HepG2 (cell line): Measurements from ENCODE around the gene NACC2. TPM values are rescaled to one million over a fixed set of nuclear protein-coding genes. Genes with fewer than 3 reads are reported as not detected.

Experiments used
- ATAC-seq: fragments of 200-7000 bp; cut with Tn5 transposase; 3 replicates; pipeline ENCODE4 v1.9.1; 2020; ENCODE audit warnings: mild to moderate bottlenecking, moderate library complexity
- BruUV-seq: library from RNA; stranded (reverse); fragments of 400-500 nt; replicated peaks from 2 replicates; lab custom pipeline; 2021; lab: Mats Ljungman, UMichigan
- CTCF ChIA-PET: fragments of 300-600 bp; formaldehyde crosslinking; extraction: SDS; loops from one replicate; lab custom pipeline; 2021; ENCODE audit warnings: low total read pairs, inconsistent platforms, low intra/inter-chr PET ratio; lab: Yijun Ruan, JAX
- POLR2A ChIA-PET: fragments of 350-600 bp; sonication (Branson Sonifier 250); formaldehyde crosslinking; loops from one replicate; lab custom pipeline; 2020; ENCODE audit warnings: antibody characterized with exemption, inconsistent platforms; lab: Yijun Ruan, JAX
- DNase-seq: peaks from one replicate; pipeline ENCODE4 v3.0.0-alpha.2; 2015; ENCODE audit warnings: low spot score
- FAIRE-seq: peaks from 3 replicates; lab custom pipeline; 2011; peaks lifted over from hg19 to GRCh38; lab: Jason Lieb, UNC
- H2AFZ ChIP-seq: one replicate; pipeline ENCODE4 v1.6.1; 2011; ENCODE audit warnings: low read length, inconsistent platforms
- H3K27ac ChIP-seq: fragments of 300-600 bp; 3 replicates; pipeline ENCODE4 v1.8.0; 2011; ENCODE audit warnings: mixed run types, mild to moderate bottlenecking, mixed read lengths, low read length, inconsistent platforms; ENCODE audit not compliant: insufficient read depth; ENCODE audit errors: extremely low read length
- H3K27me3 ChIP-seq, 2 experiments: fragments of 200-600 bp in 1 of 2; 2 replicates in 1 of 2; 3 replicates in 1 of 2; pipeline versions ENCODE4 v1.6.0 to v1.8.0; 2011; ENCODE audit warnings: low read length in 2 of 2, mild to moderate bottlenecking in 2 of 2, moderate library complexity in 2 of 2, inconsistent platforms in 1 of 2; ENCODE audit not compliant: insufficient read depth in 2 of 2, control insufficient read depth in 1 of 2
- H3K36me3 ChIP-seq, 2 experiments: fragments of 200-600 bp in 1 of 2; replicated peaks in 1 of 2; 2 replicates in 1 of 2; 3 replicates in 1 of 2; pipeline versions ENCODE4 v1.5.1 to v1.8.0; 2011; ENCODE audit warnings: low read length in 2 of 2, inconsistent platforms in 1 of 2; ENCODE audit not compliant: insufficient read depth in 2 of 2, control insufficient read depth in 1 of 2
- H3K4me1 ChIP-seq: 2 replicates; pipeline ENCODE4 v1.5.1; 2012; ENCODE audit warnings: low read length, inconsistent platforms; ENCODE audit not compliant: insufficient read depth
- H3K4me2 ChIP-seq: 2 replicates; pipeline ENCODE4 v1.6.0; 2011; ENCODE audit warnings: low read depth, low read length, inconsistent platforms
- H3K4me3 ChIP-seq, 3 experiments: fragments of 200-600 bp in 1 of 3; sonication (generic), shearing (Covaris generic) in 1 of 3; replicated peaks in 1 of 3; 2 replicates each; pipeline ENCODE4 v1.5.1; 2011 to 2016; ENCODE audit warnings: low read length in 3 of 3, inconsistent platforms in 2 of 3, low read depth in 2 of 3, mild to moderate bottlenecking in 2 of 3, control low read depth in 1 of 3, mixed read lengths in 1 of 3; ENCODE audit not compliant: insufficient read depth in 1 of 3
- H3K79me2 ChIP-seq: one replicate; pipeline ENCODE4 v1.6.1; 2011; ENCODE audit warnings: low read length, inconsistent platforms; ENCODE audit not compliant: insufficient read depth
- H3K9ac ChIP-seq: 2 replicates; pipeline ENCODE4 v1.6.0; 2011; ENCODE audit warnings: mild to moderate bottlenecking, low read depth, low read length, inconsistent platforms; ENCODE audit not compliant: insufficient read depth
- H3K9me3 ChIP-seq: 2 replicates; pipeline ENCODE4 v1.5.1; 2012; ENCODE audit warnings: mild to moderate bottlenecking, low read length
- H4K20me1 ChIP-seq: 2 replicates; pipeline ENCODE4 v1.6.0; 2011; ENCODE audit warnings: inconsistent platforms, mild to moderate bottlenecking, low read length, moderate library complexity; ENCODE audit not compliant: insufficient read depth
- CHCHD3 ChIP-seq: sonication (generic); formaldehyde crosslinking; IDR thresholded peaks from 2 replicates; pipeline ENCODE4 v1.8.0; 2022; ENCODE audit warnings: mild to moderate bottlenecking, missing genetic modification reagents, moderate library complexity
- NFE2L2 ChIP-seq: fragments of 150-350 bp; IDR thresholded peaks from 2 replicates; pipeline ENCODE4 v1.6.1; 2014; ENCODE audit warnings: low read length
- PCBP1 ChIP-seq: fragments of 200-400 bp; formaldehyde crosslinking; IDR thresholded peaks from 2 replicates; pipeline ENCODE4 v1.6.1; 2017; ENCODE audit warnings: mild to moderate bottlenecking, low read depth, low read length, borderline replicate concordance
- PHF20 ChIP-seq: sonication (generic); formaldehyde crosslinking; IDR thresholded peaks from 2 replicates; pipeline ENCODE4 v1.5.0; 2020; ENCODE audit warnings: mild to moderate bottlenecking, missing genetic modification reagents
- RBAK ChIP-seq: sonication (generic); formaldehyde crosslinking; IDR thresholded peaks from 2 replicates; pipeline ENCODE4 v1.5.1; 2020; ENCODE audit warnings: mild to moderate bottlenecking, missing genetic modification reagents
- SAP130 ChIP-seq: IDR thresholded peaks from 2 replicates; pipeline ENCODE4 v1.6.1; 2016; ENCODE audit warnings: low read depth
- SNAI1 ChIP-seq: sonication (generic); formaldehyde crosslinking; IDR thresholded peaks from 2 replicates; pipeline ENCODE4 v1.5.0; 2020; ENCODE audit warnings: mild to moderate bottlenecking, missing genetic modification reagents, borderline replicate concordance
- ZNF326 ChIP-seq: sonication (generic); formaldehyde crosslinking; IDR thresholded peaks from 2 replicates; pipeline ENCODE4 v1.4.0; 2020; ENCODE audit warnings: missing genetic modification reagents, borderline replicate concordance
- ZNF589 ChIP-seq: sonication (generic); formaldehyde crosslinking; conservative IDR thresholded peaks from 2 replicates; pipeline ENCODE4 v1.8.0; 2022; ENCODE audit warnings: mild to moderate bottlenecking, moderate library complexity, missing genetic modification reagents
- ZNF7 ChIP-seq: IDR thresholded peaks from 2 replicates; pipeline ENCODE4 v1.6.1; 2016; ENCODE audit warnings: missing biosample characterization, missing genetic modification reagents
- WGBS: methylation state at CpG from one replicate; pipeline ENCODE4 v1.1.6; 2017; ENCODE audit warnings: low lambda C conversion rate; 5-methylcytosine and 5-hydroxymethylcytosine counted together
- in situ Hi-C: cut with HindIII; loops from 2 replicates; pipeline ENCODE4 v1.10.0; 2017; ENCODE audit warnings: low pct_unique_long_range_greater_than_20kb; ENCODE audit not compliant: extremely low pct_ligation_motif_present
- intact Hi-C: fragments of 100-400 bp; cut with micrococcal nuclease; formaldehyde crosslinking; loops from one replicate; pipeline ENCODE4 v1.10.0; 2022; ENCODE audit not compliant: unreplicated experiment
- polyA plus RNA-seq, 8 experiments: library from polyadenylated mRNA; depleted of rRNA in 3 of 8; stranded (reverse) in 7 of 8; unstranded in 1 of 8; fragments of >200 nt; fragmentation: Illumina TruSeq in 4 of 8; extraction: Trizol in 4 of 8; gene quantifications; 2 replicates each; pipeline versions ENCODE4 v1.2.1 to v1.2.3, GENCODE V29; 2011 to 2016; ENCODE audit warnings: low read depth in 4 of 8, missing spikeins in 1 of 8, mixed read lengths in 1 of 8; ENCODE audit not compliant: insufficient read depth in 1 of 8
- total RNA-seq, 5 experiments: library from RNA; depleted of rRNA; stranded (reverse); fragments of >200 nt; fragmentation: Illumina TruSeq; extraction: Trizol; gene quantifications; 2 replicates each; pipeline ENCODE4 v1.2.3, GENCODE V29; 2016; ENCODE audit warnings: low read depth in 1 of 5
- TF ChIP-seq, protein P1 (sequence below): IDR thresholded peaks from 2 replicates; pipeline ENCODE4 v1.6.1; 2016; ENCODE audit warnings: missing compliant biosample characterization, missing genetic modification reagents, borderline replicate concordance
- TF ChIP-seq, protein P2 (sequence below): sonication (generic); formaldehyde crosslinking; IDR thresholded peaks from 2 replicates; pipeline ENCODE4 v1.8.0; 2022; ENCODE audit warnings: mild to moderate bottlenecking, missing genetic modification reagents, moderate library complexity
- TF ChIP-seq, protein P3 (sequence below): sonication (generic); formaldehyde crosslinking; IDR thresholded peaks from 2 replicates; pipeline ENCODE4 v1.4.0; 2020; ENCODE audit warnings: mild to moderate bottlenecking, missing genetic modification reagents
- TF ChIP-seq, protein P4 (sequence below): sonication (generic); formaldehyde crosslinking; IDR thresholded peaks from 2 replicates; pipeline ENCODE4 v1.4.0; 2020; ENCODE audit warnings: missing genetic modification reagents

The NACC2 gene
- total and polyA plus RNA-seq, 2 of the 13 experiments (the other 11 are each of a cell fraction or from before 2014, with no cell fraction given) = 5.9 to 12.3 TPM

DNA sequence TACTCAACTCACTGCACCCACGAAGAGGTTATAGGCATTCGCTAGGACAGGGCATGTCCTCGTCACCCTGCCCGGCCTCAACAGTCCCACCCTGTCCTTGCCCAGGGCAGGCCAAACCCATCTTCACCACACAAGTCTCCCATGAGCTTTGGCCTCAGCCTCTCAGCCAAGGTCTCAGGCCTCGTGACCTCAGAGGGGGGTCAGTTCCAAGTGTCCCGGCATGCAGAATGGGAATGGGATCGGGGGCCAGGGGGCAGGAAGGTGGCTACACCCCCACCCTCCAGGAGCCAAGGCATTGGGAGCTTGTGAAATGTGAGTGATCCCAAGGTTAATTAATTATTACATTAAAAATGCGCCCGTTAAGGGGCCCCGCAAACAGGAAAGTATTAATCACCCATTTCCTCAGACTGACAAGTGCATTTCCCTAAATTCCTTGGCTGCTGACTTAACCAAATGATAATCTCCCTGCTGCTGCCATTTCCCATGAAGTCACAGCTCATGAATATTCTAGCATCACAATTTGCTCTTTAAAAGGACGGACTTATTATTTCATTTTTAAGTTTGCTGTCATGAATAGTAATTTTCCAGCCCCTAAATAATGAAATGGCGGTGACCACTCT lies 125.9 kb downstream of the NACC2 start:
- ATAC-seq = no peak
- Histone ChIP-seq H3K4me3 (no peak overlapping the region), H3K27ac (no peak overlapping the region), H3K36me3 (no peaks in the 10 kb centered on the region), H3K9me3 (no peaks in the 10 kb centered on the region), H3K9ac (no peak overlapping the region), H3K4me1 (no peaks in the 10 kb centered on the region), H3K27me3 (peaks cover 7 to 33% of the 10 kb centered on the region in 2 experiments; a peak in 3 of 5 replicates), H4K20me1 (peaks cover 10% of the 10 kb centered on the region; the same call in 1 of the 2 replicates), H3K79me2 (no peaks in the 10 kb centered on the region), H3K4me2 (no peak overlapping the region), H2AFZ (no peak overlapping the region)
- no peak for FAIRE-seq
- BruUV-seq = no TSS peak
- DNase-seq = no peak
- TF ChIP-seq ZNF7 (CRISPR knock-in tag) = no peak
- no peak for TF ChIP-seq CHCHD3 (CRISPR knock-in tag)
- POLR2A ChIA-PET = no interaction called here
- CTCF ChIA-PET = interaction anchor here (2.3 kb wide), 1 partner anchor 153 kb away, joined by 7 read pairs; no protein-coding TSS in a partner anchor
- intact Hi-C loops = no loop called here
- 29% methylated on average over 11 of the region's 12 CpGs for WGBS
- in situ Hi-C loops = loop anchor here (10.0 kb wide), 1 partner anchor 136 kb away; no protein-coding TSS in a partner anchor

DNA sequence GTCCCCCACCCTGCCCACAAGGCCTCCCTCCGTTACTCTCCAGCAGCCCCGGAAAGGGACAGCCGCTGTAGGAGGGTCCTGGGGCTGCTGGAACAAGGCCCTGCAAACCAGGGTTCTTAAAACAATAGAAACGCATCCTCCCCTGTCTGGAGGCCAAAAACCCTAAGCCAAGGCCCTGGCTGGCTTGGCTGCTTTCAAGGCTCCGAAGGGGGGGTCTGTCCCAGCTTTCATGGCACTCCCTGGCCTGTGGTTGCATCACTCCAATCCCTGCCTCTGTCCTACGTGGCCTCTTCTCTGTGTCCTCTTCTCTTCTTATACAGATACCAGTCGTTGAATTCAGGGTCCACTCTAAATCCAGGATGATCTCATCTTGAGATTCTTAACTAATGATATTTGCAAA lies 126.5 kb downstream of the NACC2 start:
- ATAC-seq (no peak), DNase-seq (no peak), FAIRE-seq (no peak)
- WGBS = 31% methylated on average over 6 of the region's 7 CpGs
- Histone ChIP-seq H3K4me2 (no peak overlapping the region), H2AFZ (no peak overlapping the region), H3K4me3 (no peak overlapping the region), H3K9me3 (no peaks in the 10 kb centered on the region), H3K36me3 (no peaks in the 10 kb centered on the region), H3K27ac (no peak overlapping the region), H4K20me1 (peaks cover 10% of the 10 kb centered on the region; the same call in 1 of the 2 replicates), H3K79me2 (no peaks in the 10 kb centered on the region), H3K4me1 (no peaks in the 10 kb centered on the region), H3K27me3 (peaks cover 7 to 33% of the 10 kb centered on the region in 2 experiments; a peak in 3 of 5 replicates), H3K9ac (no peak overlapping the region)
- ChIA-PET CTCF (interaction anchor here (2.3 to 2.6 kb wide), 2 partner anchors 154 kb away, joined by 7 to 40 read pairs; no protein-coding TSS in a partner anchor), POLR2A (no interaction called here)
- intact Hi-C loops (no loop called here), in situ Hi-C loops (loop anchor here (10.0 kb wide), 1 partner anchor 136 kb away; no protein-coding TSS in a partner anchor)
- BruUV-seq = no TSS peak
- TF ChIP-seq NFE2L2 (no peak), PHF20 (CRISPR knock-in tag) (no peak), ZNF589 (no peak), PCBP1 (no peak), SAP130 (CRISPR knock-in tag) (no peak), SNAI1 (CRISPR knock-in tag) (no peak), RBAK (CRISPR knock-in tag) (no peak), ZNF326 (no peak)
- TF ChIP-seq, protein P1, sequence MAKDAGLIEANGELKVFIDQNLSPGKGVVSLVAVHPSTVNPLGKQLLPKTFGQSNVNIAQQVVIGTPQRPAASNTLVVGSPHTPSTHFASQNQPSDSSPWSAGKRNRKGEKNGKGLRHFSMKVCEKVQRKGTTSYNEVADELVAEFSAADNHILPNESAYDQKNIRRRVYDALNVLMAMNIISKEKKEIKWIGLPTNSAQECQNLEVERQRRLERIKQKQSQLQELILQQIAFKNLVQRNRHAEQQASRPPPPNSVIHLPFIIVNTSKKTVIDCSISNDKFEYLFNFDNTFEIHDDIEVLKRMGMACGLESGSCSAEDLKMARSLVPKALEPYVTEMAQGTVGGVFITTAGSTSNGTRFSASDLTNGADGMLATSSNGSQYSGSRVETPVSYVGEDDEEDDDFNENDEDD (CRISPR knock-in tag) = no peak
- TF ChIP-seq, protein P2, sequence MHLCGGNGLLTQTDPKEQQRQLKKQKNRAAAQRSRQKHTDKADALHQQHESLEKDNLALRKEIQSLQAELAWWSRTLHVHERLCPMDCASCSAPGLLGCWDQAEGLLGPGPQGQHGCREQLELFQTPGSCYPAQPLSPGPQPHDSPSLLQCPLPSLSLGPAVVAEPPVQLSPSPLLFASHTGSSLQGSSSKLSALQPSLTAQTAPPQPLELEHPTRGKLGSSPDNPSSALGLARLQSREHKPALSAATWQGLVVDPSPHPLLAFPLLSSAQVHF (CRISPR knock-in tag) = no peak
- TF ChIP-seq, protein P3, sequence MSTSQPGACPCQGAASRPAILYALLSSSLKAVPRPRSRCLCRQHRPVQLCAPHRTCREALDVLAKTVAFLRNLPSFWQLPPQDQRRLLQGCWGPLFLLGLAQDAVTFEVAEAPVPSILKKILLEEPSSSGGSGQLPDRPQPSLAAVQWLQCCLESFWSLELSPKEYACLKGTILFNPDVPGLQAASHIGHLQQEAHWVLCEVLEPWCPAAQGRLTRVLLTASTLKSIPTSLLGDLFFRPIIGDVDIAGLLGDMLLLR (CRISPR knock-in tag) = no peak
- TF ChIP-seq, protein P4, sequence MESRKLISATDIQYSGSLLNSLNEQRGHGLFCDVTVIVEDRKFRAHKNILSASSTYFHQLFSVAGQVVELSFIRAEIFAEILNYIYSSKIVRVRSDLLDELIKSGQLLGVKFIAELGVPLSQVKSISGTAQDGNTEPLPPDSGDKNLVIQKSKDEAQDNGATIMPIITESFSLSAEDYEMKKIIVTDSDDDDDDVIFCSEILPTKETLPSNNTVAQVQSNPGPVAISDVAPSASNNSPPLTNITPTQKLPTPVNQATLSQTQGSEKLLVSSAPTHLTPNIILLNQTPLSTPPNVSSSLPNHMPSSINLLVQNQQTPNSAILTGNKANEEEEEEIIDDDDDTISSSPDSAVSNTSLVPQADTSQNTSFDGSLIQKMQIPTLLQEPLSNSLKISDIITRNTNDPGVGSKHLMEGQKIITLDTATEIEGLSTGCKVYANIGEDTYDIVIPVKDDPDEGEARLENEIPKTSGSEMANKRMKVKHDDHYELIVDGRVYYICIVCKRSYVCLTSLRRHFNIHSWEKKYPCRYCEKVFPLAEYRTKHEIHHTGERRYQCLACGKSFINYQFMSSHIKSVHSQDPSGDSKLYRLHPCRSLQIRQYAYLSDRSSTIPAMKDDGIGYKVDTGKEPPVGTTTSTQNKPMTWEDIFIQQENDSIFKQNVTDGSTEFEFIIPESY (CRISPR knock-in tag) = no peak
